Adrenal gland (tissue), 5 donors: ENCODE data around the gene ATPAF2.

ENCODE experiments used
- CTCF ChIP-seq, 6 experiments: fragments of 450-650 bp in 4 of 6; fragments of 200-600 bp in 2 of 6; sonication (generic) in 1 of 6; IDR thresholded peaks; 1 replicate in 5 of 6; 2 replicates in 1 of 6; pipeline versions ENCODE4 v1.5.1 to v1.8.0; 2016 to 2021; ENCODE audit warnings: antibody characterized with exemption in 6 of 6, mild to moderate bottlenecking in 2 of 6, moderate library complexity in 1 of 6
- POLR2A ChIP-seq, 2 donors: fragments of 450-650 bp; IDR thresholded peaks; one replicate each; pipeline ENCODE4 v1.6.1; 2017; ENCODE audit warnings: antibody characterized with exemption in 2 of 2, mild to moderate bottlenecking in 2 of 2, moderate library complexity in 1 of 2
- donor health status: DM: no; HTN: no; CAD: no.

- no peak for TF ChIP-seq CTCF (IDR thresholded peaks at IDR 0.05)
- no peak for TF ChIP-seq POLR2A (IDR thresholded peaks at IDR 0.05)
These were observed 26.6 kb upstream of the ATPAF2 start for GRCh38 chr17:18065546-18065945.
